GM12892 (cell line): ENCODE data around the gene SLC12A9.

Source experiments
- POLR2A ChIP-seq: IDR thresholded peaks from 2 replicates; pipeline ENCODE4 v1.6.1; 2011; ENCODE audit warnings: low read depth, low read length, control low read depth
- POLR2AphosphoS5 ChIP-seq: IDR thresholded peaks from 2 replicates; pipeline ENCODE4 v1.6.1; 2011; ENCODE audit warnings: low read depth, low read length, control low read depth
- TAF1 ChIP-seq: IDR thresholded peaks from 2 replicates; pipeline ENCODE4 v1.6.1; 2011; ENCODE audit warnings: low read depth, mild to moderate bottlenecking, control low read depth, low read length, borderline replicate concordance

- no peak for TF ChIP-seq POLR2AphosphoS5
- no peak for TF ChIP-seq POLR2A
- TF ChIP-seq TAF1: no peak
Observed at GRCh38 chr7:100826514-100827329, 25.8 kb upstream of the SLC12A9 start.
